Natural killer cell treated with Interleukin-12 subunit alpha and Interleukin-12 subunit beta and Interleukin-15 and Interleukin-18, amount 100 ng/mL, for 72 hours (primary cell): Measurements from ENCODE around the gene SIM1. TPM values are rescaled to one million over a fixed set of nuclear protein-coding genes. Genes with fewer than 3 reads are reported as not detected.

Source experiments
- ATAC-seq, 2 donors: fragments of 150-1000 bp; cut with Tn5 transposase in 1 of 2; sonication (Bioruptor Pico), chemical (Tn5 transposase) in 1 of 2; 2 replicates each; pipeline ENCODE4 v1.10.0; 2021
- DNase-seq: peaks from one replicate; pipeline ENCODE4 v3.0.0; 2022; ENCODE audit warnings: low spot score
- H3K27ac Mint-ChIP-seq, 2 donors: 1 replicate in 1 of 2; 2 replicates in 1 of 2; pipeline ENCODE4 v1.8.0; 2022; ENCODE audit warnings: mixed read lengths in 2 of 2, mild to moderate bottlenecking in 1 of 2, moderate library complexity in 1 of 2
- H3K27me3 Mint-ChIP-seq, 2 donors: 1 replicate in 1 of 2; 2 replicates in 1 of 2; pipeline ENCODE4 v1.8.0; 2022; ENCODE audit warnings: mixed read lengths in 2 of 2
- H3K36me3 Mint-ChIP-seq: one replicate; pipeline ENCODE4 v1.8.0; 2022; ENCODE audit warnings: mixed read lengths
- H3K4me1 Mint-ChIP-seq, 2 donors: 1 replicate in 1 of 2; 2 replicates in 1 of 2; pipeline ENCODE4 v1.8.0; 2022; ENCODE audit warnings: low read depth in 2 of 2, mixed read lengths in 2 of 2, mild to moderate bottlenecking in 1 of 2
- H3K4me3 Mint-ChIP-seq: one replicate; pipeline ENCODE4 v1.8.0; 2022; ENCODE audit warnings: mixed read lengths
- H3K9me3 Mint-ChIP-seq: 2 replicates; pipeline ENCODE4 v1.8.0; 2022; ENCODE audit warnings: mixed read lengths
- total RNA-seq, 2 donors: library from RNA; stranded (reverse); gene quantifications; one replicate each; pipeline ENCODE4 v1.2.3, GENCODE V29; 2022

The SIM1 gene
- total RNA-seq, 2 donors from 2014 or later, result not detected

DNA sequence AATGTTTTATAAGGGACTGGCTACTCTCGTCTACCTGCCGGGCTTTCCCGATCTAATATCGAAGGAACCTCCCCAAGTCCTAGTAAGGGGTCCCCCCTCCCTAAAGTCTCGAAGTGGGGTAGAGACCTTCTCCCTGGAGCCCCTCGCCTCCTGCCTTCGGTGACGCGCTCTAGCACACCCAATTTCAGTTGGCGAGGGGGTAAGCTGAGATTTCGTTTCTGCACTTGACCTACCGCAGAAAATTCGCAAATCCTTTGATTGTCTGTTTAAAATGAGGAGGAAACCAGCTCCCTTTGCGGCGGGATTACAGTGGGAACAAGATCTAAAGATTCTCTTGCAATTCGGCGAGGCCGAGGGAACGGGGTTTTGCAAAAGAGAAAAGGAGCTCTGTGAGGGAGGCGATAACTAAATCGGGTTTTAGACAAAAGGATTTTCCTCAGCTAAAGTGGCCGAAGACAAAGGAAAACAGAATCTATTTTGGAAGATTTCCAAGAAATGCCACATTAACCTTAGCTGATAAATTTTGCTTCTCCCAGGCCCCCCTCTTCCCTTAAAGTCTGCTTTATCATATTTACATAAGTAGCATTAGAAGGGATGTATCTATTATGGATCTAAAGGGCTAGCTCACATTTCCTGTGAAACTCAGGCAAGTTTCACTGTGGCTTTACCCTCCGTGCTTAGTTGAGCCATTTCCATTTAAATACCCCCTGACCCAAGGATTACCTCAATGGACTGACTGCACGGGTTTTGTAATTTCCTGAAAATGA is 8.4 kb downstream of the SIM1 start:
- H3K27ac Mint-ChIP-seq, result no peak overlapping the region
- peaks cover 0 to 2% of the 10 kb centered on the region in 2 donors for H3K4me1 Mint-ChIP-seq
- no peak overlapping the region for H3K4me3 Mint-ChIP-seq
- DNase-seq (no peak), ATAC-seq (no peak)
- peaks cover 7% of the 10 kb centered on the region for H3K9me3 Mint-ChIP-seq
- no peaks in the 10 kb centered on the region for H3K36me3 Mint-ChIP-seq
- H3K27me3 Mint-ChIP-seq, result peaks cover 44 to 70% of the 10 kb centered on the region in 2 donors

DNA sequence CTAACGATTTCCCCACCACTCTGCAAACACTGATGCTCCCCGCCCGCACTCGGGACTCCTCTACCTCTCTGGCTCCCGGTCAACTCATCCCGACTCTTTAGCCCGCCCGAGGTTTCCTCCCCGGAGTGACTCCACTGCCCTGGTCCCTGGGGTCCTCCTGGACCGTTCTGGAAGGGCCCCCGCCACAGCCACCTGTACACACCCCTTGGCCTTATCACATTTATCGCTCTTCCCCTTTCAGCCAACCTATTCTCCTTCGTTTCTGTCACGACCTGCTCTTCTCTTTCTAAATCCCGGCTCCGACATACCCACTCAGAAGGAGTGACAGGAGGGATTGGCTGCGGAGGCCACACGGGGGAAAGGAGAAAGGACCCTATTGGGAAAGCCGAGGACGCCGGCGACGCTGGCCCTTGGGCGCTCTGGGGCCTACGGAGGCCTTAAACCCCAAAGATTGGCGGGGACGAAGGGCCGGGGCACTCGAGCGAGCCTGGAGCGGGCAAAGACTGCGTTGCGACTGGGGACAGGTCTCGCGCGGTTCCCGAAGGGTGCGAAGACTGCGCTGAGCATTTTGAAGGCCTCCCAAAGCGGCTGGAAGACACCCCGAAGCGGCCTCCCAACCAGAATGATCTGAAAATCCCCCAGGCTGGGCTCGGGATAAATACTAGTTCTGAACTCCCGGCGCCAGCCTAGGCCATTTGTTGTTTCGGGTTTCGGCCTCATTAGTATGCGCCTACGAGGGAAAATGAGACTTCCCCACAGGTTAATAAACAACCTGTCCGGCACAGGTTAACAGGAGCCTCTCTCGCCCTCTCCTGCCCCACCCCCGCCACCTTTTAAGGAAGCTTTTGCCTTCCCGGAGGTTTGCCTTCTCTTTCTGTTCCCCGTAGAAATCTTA is 9.2 kb downstream of the SIM1 start:
- no peak overlapping the region for H3K4me3 Mint-ChIP-seq
- peaks cover 7% of the 10 kb centered on the region for H3K9me3 Mint-ChIP-seq
- H3K4me1 Mint-ChIP-seq, result peaks cover 0 to 2% of the 10 kb centered on the region in 2 donors
- ATAC-seq, result no peak
- DNase-seq, result no peak
- H3K27me3 Mint-ChIP-seq, result peaks cover 41 to 63% of the 10 kb centered on the region in 2 donors
- no peak overlapping the region for H3K27ac Mint-ChIP-seq
- no peaks in the 10 kb centered on the region for H3K36me3 Mint-ChIP-seq

GRCh38 chr6:100454551-100455229 is 10.0 kb downstream of the SIM1 start:
- DNase-seq (no peak), ATAC-seq (no peak)
- peaks cover 0 to 2% of the 10 kb centered on the region in 2 donors for H3K4me1 Mint-ChIP-seq
- no peaks in the 10 kb centered on the region for H3K36me3 Mint-ChIP-seq
- H3K9me3 Mint-ChIP-seq, result peaks cover 4% of the 10 kb centered on the region
- peaks cover 36 to 56% of the 10 kb centered on the region in 2 donors for H3K27me3 Mint-ChIP-seq
- H3K4me3 Mint-ChIP-seq, result no peak overlapping the region
- no peak overlapping the region for H3K27ac Mint-ChIP-seq

GRCh38 chr6:100453701-100454521 is 10.8 kb downstream of the SIM1 start:
- Mint-ChIP-seq H3K27ac (no peak overlapping the region), H3K4me3 (no peak overlapping the region), H3K27me3 (peaks cover 37 to 55% of the 10 kb centered on the region in 2 donors), H3K36me3 (no peaks in the 10 kb centered on the region), H3K4me1 (peaks cover 0 to 6% of the 10 kb centered on the region in 2 donors), H3K9me3 (peaks cover 3% of the 10 kb centered on the region)
- ATAC-seq, result no peak
- no peak for DNase-seq

DNA sequence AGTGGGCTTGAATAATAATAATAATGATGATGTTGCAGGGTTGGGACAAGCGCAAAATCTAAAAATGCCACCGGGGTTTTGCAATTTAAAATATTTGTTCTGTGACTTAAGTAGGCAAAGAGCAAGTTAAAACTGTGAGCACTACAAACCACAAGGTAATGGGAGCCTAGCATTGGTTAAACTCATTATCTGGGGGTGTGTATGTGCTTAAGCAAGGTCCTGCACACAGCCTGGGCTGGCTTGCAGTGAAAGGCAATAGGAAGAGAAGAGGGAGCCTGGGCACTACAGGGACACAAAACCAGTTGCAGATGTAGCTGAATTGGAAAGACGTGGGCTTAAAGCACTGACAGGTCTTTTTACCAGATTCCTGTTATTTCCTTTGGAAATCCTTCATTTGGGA is 11.7 kb downstream of the SIM1 start:
- H3K27me3 Mint-ChIP-seq, result peaks cover 38 to 47% of the 10 kb centered on the region in 2 donors
- ATAC-seq (no peak), DNase-seq (no peak)
- peaks cover 3% of the 10 kb centered on the region for H3K9me3 Mint-ChIP-seq
- H3K27ac Mint-ChIP-seq, result no peak overlapping the region
- H3K4me1 Mint-ChIP-seq, result peaks cover 0 to 5% of the 10 kb centered on the region in 2 donors
- no peak overlapping the region for H3K4me3 Mint-ChIP-seq
- H3K36me3 Mint-ChIP-seq, result no peaks in the 10 kb centered on the region

DNA sequence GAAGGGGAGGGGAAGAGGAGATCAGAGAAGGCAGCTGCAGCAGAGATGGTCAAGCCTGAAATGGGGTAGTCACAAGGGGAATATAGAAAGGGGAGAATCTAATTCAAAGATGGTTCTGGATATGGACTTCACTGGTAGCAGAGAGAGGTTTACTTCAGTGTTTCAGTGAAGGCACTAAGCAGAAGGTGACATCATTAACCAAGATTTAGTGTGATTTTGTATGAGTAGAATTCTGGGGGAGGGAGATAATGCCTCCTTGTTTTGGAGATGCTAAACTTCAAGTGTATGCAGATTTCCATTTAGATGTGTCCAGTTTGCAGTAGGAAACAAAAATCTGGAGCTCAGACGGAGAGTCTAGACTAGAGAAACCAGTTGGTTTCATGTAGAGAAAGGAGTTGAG is 13.1 kb downstream of the SIM1 start:
- H3K27me3 Mint-ChIP-seq, result peaks cover 39 to 42% of the 10 kb centered on the region in 2 donors
- H3K4me3 Mint-ChIP-seq, result no peak overlapping the region
- no peaks in the 10 kb centered on the region for H3K36me3 Mint-ChIP-seq
- no peak overlapping the region for H3K27ac Mint-ChIP-seq
- ATAC-seq, result no peak
- DNase-seq, result no peak
- H3K9me3 Mint-ChIP-seq, result peaks cover 3% of the 10 kb centered on the region
- H3K4me1 Mint-ChIP-seq, result peaks cover 0 to 3% of the 10 kb centered on the region in 2 donors

DNA sequence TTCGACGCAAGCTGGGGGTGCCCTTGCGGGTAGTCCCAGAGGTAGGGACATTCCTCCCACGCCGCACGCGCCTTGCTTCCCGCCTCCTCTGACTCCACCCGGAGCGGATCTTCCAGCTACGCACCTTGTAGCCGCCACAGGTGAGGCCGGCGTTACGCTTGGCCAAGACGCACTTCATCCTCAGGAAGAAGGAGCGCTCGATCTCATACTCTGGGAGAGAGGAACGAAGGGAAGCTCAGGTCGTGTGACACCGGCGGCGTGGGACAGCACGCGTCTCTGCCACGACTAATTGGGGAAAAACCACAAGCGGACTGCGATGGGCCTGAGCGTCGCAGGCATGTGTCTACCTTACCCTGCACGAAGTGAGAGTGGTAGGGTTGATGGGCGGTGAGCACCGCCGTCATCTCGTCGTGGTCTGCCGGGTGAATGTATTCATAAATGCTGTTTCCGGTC is 15.5 kb downstream of the SIM1 start:
- Mint-ChIP-seq H3K9me3 (no peaks in the 10 kb centered on the region), H3K4me3 (no peak overlapping the region), H3K27ac (no peak overlapping the region), H3K27me3 (peaks cover 29 to 31% of the 10 kb centered on the region in 2 donors), H3K4me1 (peaks cover 0 to 3% of the 10 kb centered on the region in 2 donors), H3K36me3 (no peaks in the 10 kb centered on the region)
- DNase-seq (no peak), ATAC-seq (no peak)

GRCh38 chr6:100447900-100448748 is 16.6 kb downstream of the SIM1 start:
- DNase-seq, result no peak
- Mint-ChIP-seq H3K27ac (no peak overlapping the region), H3K4me1 (peaks cover 0 to 3% of the 10 kb centered on the region in 2 donors), H3K36me3 (no peaks in the 10 kb centered on the region), H3K9me3 (no peaks in the 10 kb centered on the region), H3K27me3 (peaks cover 23 to 28% of the 10 kb centered on the region in 2 donors), H3K4me3 (no peak overlapping the region)
- peak in 1 of 2 donors; percentile 40 for ATAC-seq

DNA sequence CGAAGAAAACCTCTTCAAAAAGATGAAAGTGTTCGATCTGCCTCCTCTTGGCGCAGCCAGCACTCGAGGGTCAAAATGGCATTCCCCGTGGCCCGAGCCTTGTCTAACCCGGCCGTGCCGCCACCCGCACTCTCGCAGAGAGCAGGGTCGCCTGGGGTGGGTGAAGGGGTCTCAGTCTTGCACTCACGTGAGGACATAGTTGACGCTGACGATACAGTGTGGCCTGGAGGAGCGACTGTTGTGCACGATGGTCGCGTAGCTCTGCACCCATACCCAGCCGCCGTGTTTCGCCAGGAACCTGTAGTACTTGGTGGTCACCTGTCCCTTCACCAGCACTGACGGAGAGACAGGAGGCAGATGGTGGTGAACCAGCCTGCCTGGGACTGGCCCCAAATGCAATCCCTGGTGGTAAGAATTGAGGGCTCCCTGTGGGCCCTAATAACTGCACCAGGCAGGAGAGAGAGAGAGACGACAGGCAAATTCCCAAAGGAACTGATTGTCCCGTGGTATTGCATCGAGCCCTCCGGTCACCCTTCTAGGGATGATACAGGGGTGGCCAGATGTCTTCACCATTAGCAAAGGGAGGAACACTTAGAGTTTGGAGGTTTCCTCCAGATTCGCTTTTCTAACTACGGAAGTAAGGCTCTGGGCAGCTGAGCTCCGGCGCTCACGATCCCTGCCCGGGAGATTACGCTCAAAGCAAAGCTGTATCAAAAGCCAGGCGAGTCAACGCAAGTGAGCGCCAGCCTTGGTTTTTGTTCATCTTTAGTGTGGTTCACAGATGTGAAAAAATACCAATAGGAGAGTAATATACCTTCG is 17.4 kb downstream of the SIM1 start:
- ATAC-seq (peak in 1 of 2 donors; percentile 53), DNase-seq (no peak)
- Mint-ChIP-seq H3K4me1 (peaks cover 0 to 3% of the 10 kb centered on the region in 2 donors), H3K36me3 (no peaks in the 10 kb centered on the region), H3K27me3 (peaks cover 23 to 25% of the 10 kb centered on the region in 2 donors), H3K4me3 (no peak overlapping the region), H3K9me3 (no peaks in the 10 kb centered on the region), H3K27ac (no peak overlapping the region)

DNA sequence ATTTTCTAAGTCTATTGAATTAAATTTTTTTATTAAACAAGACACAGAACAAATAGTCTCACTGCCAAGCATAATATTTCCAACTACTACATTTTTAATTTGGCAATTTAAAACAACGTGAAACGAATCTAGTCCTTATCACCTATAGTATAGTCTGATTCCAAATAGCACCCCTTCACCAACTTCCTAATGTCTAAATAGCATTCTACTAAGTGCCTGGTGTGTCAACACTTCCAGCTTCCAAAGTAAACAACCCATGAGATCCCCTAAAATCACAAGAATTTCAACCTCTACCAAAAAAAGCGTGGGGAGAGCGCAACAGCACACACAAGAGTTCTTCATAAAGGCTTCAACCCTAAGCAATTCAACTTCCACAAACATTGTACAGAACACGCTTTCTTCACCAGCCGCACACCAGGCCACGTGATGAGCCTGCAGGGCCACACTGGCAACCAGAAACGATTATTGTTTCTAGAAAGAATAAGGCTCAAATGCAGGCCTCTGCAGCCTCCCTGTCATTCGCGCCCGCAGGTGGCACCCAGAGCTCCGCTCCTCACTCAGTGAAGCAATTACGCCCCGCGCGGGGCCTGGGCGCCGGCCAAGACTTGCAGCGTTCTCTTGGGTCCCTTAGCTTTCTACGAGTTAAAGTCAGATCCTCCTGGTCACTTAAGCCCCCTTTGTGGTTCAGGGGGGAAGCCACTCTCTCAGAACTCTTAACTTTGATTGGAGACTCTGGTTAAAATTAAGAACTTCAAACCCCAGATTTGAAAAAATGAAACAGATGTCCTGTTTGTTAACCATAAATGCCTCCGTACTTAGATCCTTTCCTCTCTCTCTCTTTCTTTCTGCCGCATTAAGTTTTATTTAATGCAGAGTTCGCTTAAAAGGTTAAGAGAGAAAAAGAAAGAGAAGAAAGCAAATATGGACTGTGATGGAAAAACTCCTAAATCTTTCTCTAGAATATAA is 18.3 kb downstream of the SIM1 start:
- peaks cover 27 to 31% of the 10 kb centered on the region in 2 donors for H3K27me3 Mint-ChIP-seq
- H3K36me3 Mint-ChIP-seq, result no peaks in the 10 kb centered on the region
- peaks cover 0 to 3% of the 10 kb centered on the region in 2 donors for H3K4me1 Mint-ChIP-seq

DNA sequence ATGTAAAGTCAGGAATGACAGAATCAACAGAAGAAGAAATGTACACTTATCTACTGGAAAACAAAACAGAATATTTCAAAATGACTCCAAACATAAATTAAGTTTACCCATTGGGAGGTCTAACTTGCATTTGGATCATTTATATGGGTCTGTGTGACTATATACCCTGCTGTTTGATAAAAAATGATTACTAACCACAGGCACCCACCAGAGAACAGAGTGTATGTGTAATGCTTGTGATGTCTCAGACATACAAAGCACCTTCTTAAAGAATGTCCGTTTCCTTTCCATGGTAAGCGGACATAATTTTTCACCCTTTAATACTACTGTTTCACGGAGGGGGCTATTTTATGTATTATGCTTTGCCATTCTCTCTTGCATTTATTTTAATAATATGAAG is 19.2 kb downstream of the SIM1 start:
- Mint-ChIP-seq H3K9me3 (no peaks in the 10 kb centered on the region), H3K27me3 (peaks cover 27 to 40% of the 10 kb centered on the region in 2 donors), H3K4me3 (no peak overlapping the region), H3K4me1 (peaks cover 0 to 3% of the 10 kb centered on the region in 2 donors), H3K27ac (no peak overlapping the region), H3K36me3 (no peaks in the 10 kb centered on the region)
- ATAC-seq (no peak), DNase-seq (no peak)

More for the DNA sequence above, 18.3 kb downstream of the SIM1 start:
- Mint-ChIP-seq H3K27ac (no peak overlapping the region), H3K4me3 (no peak overlapping the region), H3K9me3 (no peaks in the 10 kb centered on the region)
- ATAC-seq (no peak), DNase-seq (no peak)
